GM23338 (cell line): ENCODE results near the gene WWOX.

Experiments
- CTCF ChIP-seq, 2 experiments: fragments of 200-600 bp in 1 of 2; sonication (generic) in 1 of 2; conservative IDR thresholded peaks; 2 replicates each; pipeline versions ENCODE4 v1.5.1 to v1.6.1; 2016 to 2017; ENCODE audit warnings: antibody characterized with exemption in 2 of 2, low read depth in 2 of 2, mild to moderate bottlenecking in 2 of 2, moderate library complexity in 1 of 2
- EZH2 ChIP-seq: fragments of 200-600 bp; sonication (generic); IDR thresholded peaks from one replicate; pipeline ENCODE4 v1.8.0; 2017; ENCODE audit warnings: antibody characterized with exemption, mild to moderate bottlenecking, low read depth; ENCODE audit not compliant: unreplicated experiment
- EZH2phosphoT487 ChIP-seq: fragments of 200-600 bp; sonication (generic); IDR thresholded peaks from one replicate; pipeline ENCODE4 v1.8.1; 2018; ENCODE audit warnings: antibody characterized with exemption; ENCODE audit not compliant: unreplicated experiment
- JUNB ChIP-seq: IDR thresholded peaks from one replicate; pipeline ENCODE4 v1.6.1; 2016; ENCODE audit warnings: antibody characterized with exemption; ENCODE audit not compliant: unreplicated experiment
- POLR2AphosphoS5 ChIP-seq: IDR thresholded peaks from 2 replicates; pipeline ENCODE4 v1.6.1; 2016; ENCODE audit warnings: antibody characterized with exemption, low read depth
- ZNF462 ChIP-seq: fragments of 250-450 bp; sonication (Bioruptor Pico); IDR thresholded peaks from 2 replicates; pipeline ENCODE4 v1.5.0; 2020; ENCODE audit warnings: mild to moderate bottlenecking, moderate library complexity
- TF ChIP-seq, protein P1 (sequence below): IDR thresholded peaks from one replicate; pipeline ENCODE4 v1.6.1; 2018; ENCODE audit warnings: antibody characterized with exemption; ENCODE audit not compliant: unreplicated experiment

DNA sequence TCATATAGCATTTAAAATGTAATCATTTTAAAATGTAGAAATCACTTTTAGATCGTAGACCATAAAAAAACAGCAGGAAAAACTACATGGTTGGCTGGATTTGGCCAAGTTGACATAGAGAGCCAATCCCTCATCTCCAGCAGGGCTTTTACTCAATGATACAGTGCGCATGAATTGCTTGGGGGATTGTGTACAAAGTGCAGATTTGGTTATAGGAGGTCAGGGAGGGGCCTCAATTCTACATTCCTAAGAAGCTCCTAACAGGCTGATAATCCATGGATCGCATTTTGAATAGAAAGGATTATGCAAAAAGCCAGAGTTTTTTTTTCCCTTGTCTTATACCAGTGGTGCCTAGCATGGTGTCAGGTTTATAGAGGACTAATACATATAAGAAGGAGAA, 1056.0 kb downstream of the WWOX start:
- TF ChIP-seq CTCF (conservative IDR thresholded peaks at IDR 0.05; ENCODE audit: low read depth in 2 of 2) (no peak), ZNF462 (CRISPR knock-in tag) (no peak), POLR2AphosphoS5 (no peak), EZH2 (no peak), EZH2phosphoT487 (no peak), JUNB (no peak)
- TF ChIP-seq, protein P1, sequence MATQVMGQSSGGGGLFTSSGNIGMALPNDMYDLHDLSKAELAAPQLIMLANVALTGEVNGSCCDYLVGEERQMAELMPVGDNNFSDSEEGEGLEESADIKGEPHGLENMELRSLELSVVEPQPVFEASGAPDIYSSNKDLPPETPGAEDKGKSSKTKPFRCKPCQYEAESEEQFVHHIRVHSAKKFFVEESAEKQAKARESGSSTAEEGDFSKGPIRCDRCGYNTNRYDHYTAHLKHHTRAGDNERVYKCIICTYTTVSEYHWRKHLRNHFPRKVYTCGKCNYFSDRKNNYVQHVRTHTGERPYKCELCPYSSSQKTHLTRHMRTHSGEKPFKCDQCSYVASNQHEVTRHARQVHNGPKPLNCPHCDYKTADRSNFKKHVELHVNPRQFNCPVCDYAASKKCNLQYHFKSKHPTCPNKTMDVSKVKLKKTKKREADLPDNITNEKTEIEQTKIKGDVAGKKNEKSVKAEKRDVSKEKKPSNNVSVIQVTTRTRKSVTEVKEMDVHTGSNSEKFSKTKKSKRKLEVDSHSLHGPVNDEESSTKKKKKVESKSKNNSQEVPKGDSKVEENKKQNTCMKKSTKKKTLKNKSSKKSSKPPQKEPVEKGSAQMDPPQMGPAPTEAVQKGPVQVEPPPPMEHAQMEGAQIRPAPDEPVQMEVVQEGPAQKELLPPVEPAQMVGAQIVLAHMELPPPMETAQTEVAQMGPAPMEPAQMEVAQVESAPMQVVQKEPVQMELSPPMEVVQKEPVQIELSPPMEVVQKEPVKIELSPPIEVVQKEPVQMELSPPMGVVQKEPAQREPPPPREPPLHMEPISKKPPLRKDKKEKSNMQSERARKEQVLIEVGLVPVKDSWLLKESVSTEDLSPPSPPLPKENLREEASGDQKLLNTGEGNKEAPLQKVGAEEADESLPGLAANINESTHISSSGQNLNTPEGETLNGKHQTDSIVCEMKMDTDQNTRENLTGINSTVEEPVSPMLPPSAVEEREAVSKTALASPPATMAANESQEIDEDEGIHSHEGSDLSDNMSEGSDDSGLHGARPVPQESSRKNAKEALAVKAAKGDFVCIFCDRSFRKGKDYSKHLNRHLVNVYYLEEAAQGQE = no peak
